ENCODE measurements around the gene LYVE1. TPM values are rescaled to one million over a fixed set of nuclear protein-coding genes. Genes with fewer than 3 reads are reported as not detected.
A peak's percentile ranks its signal among the peaks of the same experiment; 100 is the strongest.

LYVE1 gene
- polyA plus RNA-seq, 1 experiment: 0.19 TPM

GRCh38 chr11:10514202-10514601 lies 54.3 kb downstream of the LYVE1 start:
- Histone ChIP-seq H3K4me3 (ENCODE audit: low read depth, low read length) (no peak overlapping the region), H3K9me3 (ENCODE audit: control insufficient read depth, insufficient read depth, low read length) (no peaks in the 10 kb centered on the region), H3K27me3 (ENCODE audit: control insufficient read depth, insufficient read depth, low read length) (no peaks in the 10 kb centered on the region), H3K27ac (ENCODE audit: low read depth, low read length) (no peak overlapping the region)
- POLR2A ChIA-PET: no interaction called here
- CTCF ChIA-PET: interaction anchor here (0.6 to 1.2 kb wide), 9 partner anchors 17 to 222 kb away, joined by 3 to 5 read pairs (median 3); partner anchors contain the start of gene RNF141
- peak; percentile 51 for TF ChIP-seq CTCF (IDR thresholded peaks at IDR 0.05; ENCODE audit: low read depth, low read length)
- no peak for DNase-seq (ENCODE audit: low read depth, low spot score)

- DNase-seq (ENCODE audit: low read depth, low spot score): no peak
- H3K4me3 ChIP-seq (ENCODE audit: low read depth, low read length): no peak overlapping the region
- POLR2A ChIA-PET: interaction anchor here (0.6 kb wide), 1 partner anchor 14 kb away, joined by 4 read pairs; no protein-coding TSS in a partner anchor
- no peak for TF ChIP-seq CTCF (IDR thresholded peaks at IDR 0.05; ENCODE audit: low read depth, low read length)
- H3K27ac ChIP-seq (ENCODE audit: low read depth, low read length): no peak overlapping the region
- no peaks in the 10 kb centered on the region for H3K27me3 ChIP-seq (ENCODE audit: control insufficient read depth, insufficient read depth, low read length)
- CTCF ChIA-PET: interaction anchor here (1.3 to 1.4 kb wide), 2 partner anchors 143 to 224 kb away, joined by 3 read pairs; no protein-coding TSS in a partner anchor
- H3K9me3 ChIP-seq (ENCODE audit: control insufficient read depth, insufficient read depth, low read length): no peaks in the 10 kb centered on the region
These were observed 57.3 kb downstream of the LYVE1 start for GRCh38 chr11:10511181-10511621.

Other genes starting within 250 kb of the LYVE1 start
- 19.6 and 22.2 TPM in 2 replicates for gene AMPD3, start 113.4 kb downstream of the LYVE1 start, polyA plus RNA-seq (2011; rRNA removed)
- 23.7 and 34.8 TPM in 2 replicates for gene RNF141, start 27.5 kb downstream of the LYVE1 start, polyA plus RNA-seq (2011; rRNA removed)
- 56.6 and 60.3 TPM in 2 replicates for gene IRAG1, start 125.1 kb upstream of the LYVE1 start, polyA plus RNA-seq (2011; rRNA removed)
- 21.8 and 22.6 TPM in 2 replicates for gene CTR9, start 182.6 kb upstream of the LYVE1 start, polyA plus RNA-seq (2011; rRNA removed)
- 1,244 and 1,432 TPM in 2 replicates for gene EIF4G2, start 240.3 kb upstream of the LYVE1 start, polyA plus RNA-seq (2011; rRNA removed)

Measured in AG04450 (cell line).